MV-4-11 (cell line): ENCODE measurements around the gene MPHOSPH8.
A peak's percentile ranks its signal among the peaks of the same experiment; 100 is the strongest.

Source experiments
- DNase-seq: peaks from one replicate; lab custom pipeline; 2025; lab: John Stamatoyannopoulos, UW

The MPHOSPH8 gene

GRCh38 chr13:19633479-19634255 lies at the start of gene MPHOSPH8:
Gene MPHOSPH8, plus strand, starts transcription at chr13:19633659. Its CDS starts 90 bp downstream, at chr13:19633749.
- peak; percentile 95 for DNase-seq

GRCh38 chr13:19586904-19587634 lies 46.4 kb upstream of the MPHOSPH8 start:
- peak; percentile 95 for DNase-seq

- DNase-seq, result peak; percentile 67
Measured at GRCh38 chr13:19587635-19588300, 45.7 kb upstream of the MPHOSPH8 start.

GRCh38 chr13:19589312-19589711 lies 44.1 kb upstream of the MPHOSPH8 start:
- DNase-seq, result no peak

GRCh38 chr13:19590423-19590822 lies 43.0 kb upstream of the MPHOSPH8 start:
- DNase-seq, result no peak

- peak; percentile 87 for DNase-seq
Measured at GRCh38 chr13:19591864-19592263, 41.6 kb upstream of the MPHOSPH8 start.

- peak; percentile 35 for DNase-seq
Measured at GRCh38 chr13:19592657-19593180, 40.7 kb upstream of the MPHOSPH8 start.

- DNase-seq, result no peak
Measured at GRCh38 chr13:19596086-19596485, 37.4 kb upstream of the MPHOSPH8 start.

GRCh38 chr13:19596960-19597361 lies 36.5 kb upstream of the MPHOSPH8 start:
- DNase-seq, result peak; percentile 63

GRCh38 chr13:19597523-19597922 lies 35.9 kb upstream of the MPHOSPH8 start:
- peak; percentile 43 for DNase-seq

- DNase-seq, result peak; percentile 17
Measured at GRCh38 chr13:19601749-19602725, 31.4 kb upstream of the MPHOSPH8 start.

- DNase-seq, result no peak
Measured at GRCh38 chr13:19604306-19604705, 29.2 kb upstream of the MPHOSPH8 start.

GRCh38 chr13:19605161-19605955 lies 28.1 kb upstream of the MPHOSPH8 start:
- no peak for DNase-seq

GRCh38 chr13:19606152-19606551 lies 27.3 kb upstream of the MPHOSPH8 start:
- DNase-seq, result no peak

GRCh38 chr13:19606737-19607136 lies 26.7 kb upstream of the MPHOSPH8 start:
- no peak for DNase-seq

- DNase-seq, result no peak
Measured at GRCh38 chr13:19607523-19608078, 25.9 kb upstream of the MPHOSPH8 start.

GRCh38 chr13:19618977-19619376 lies 14.5 kb upstream of the MPHOSPH8 start:
- peak; percentile 26 for DNase-seq

- no peak for DNase-seq
Measured at GRCh38 chr13:19622193-19622592, 11.3 kb upstream of the MPHOSPH8 start.

GRCh38 chr13:19624265-19624664 lies 9.2 kb upstream of the MPHOSPH8 start:
- DNase-seq, result no peak

- no peak for DNase-seq
Measured at GRCh38 chr13:19632915-19633478, 462 bp upstream of the MPHOSPH8 start.
